Measurements from ENCODE around the gene DNAJC17. TPM values are rescaled to one million over a fixed set of nuclear protein-coding genes. Genes with fewer than 3 reads are reported as not detected.
A peak's percentile ranks its signal among the peaks of the same experiment; 100 is the strongest.

The DNAJC17 gene
- total and polyA plus RNA-seq, 4 donors = 12.8 to 47.4 (median 31.0) TPM

- Histone ChIP-seq H3K27ac (ENCODE audit: low read depth, low read length) (peak within 1 kb of the TSS; percentile 61), H3K27me3 (ENCODE audit: control insufficient read depth, insufficient read depth, low read length) (no peaks in the 10 kb centered on the region), H3K4me1 (ENCODE audit: control insufficient read depth, insufficient read depth, low read length) (peaks cover 44% of the 10 kb centered on the region), H3K9me3 (ENCODE audit: control insufficient read depth, insufficient read depth, low read length) (no peaks in the 10 kb centered on the region), H3K36me3 (ENCODE audit: control insufficient read depth, insufficient read depth, low read length) (peaks cover 28% of the 10 kb centered on the region), H3K4me3 (ENCODE audit: low read depth, low read length) (peak within 1 kb of the TSS; percentile 61)
- peak in 2 of 6 donors; percentile 78 to 80 for DNase-seq (ENCODE audit: low read depth in 4 of 6, low spot score in 6 of 6)
- 1% methylated on average over 74 of the region's 75 CpGs for WGBS (ENCODE audit: insufficient coverage)
Measured at GRCh38 chr15:40763801-40764628, 43.3 kb downstream of the DNAJC17 start, which contains the start of gene GCHFR. TSS of gene GCHFR (plus strand) at chr15:40764068. CDS start at chr15:40764181, 113 bp downstream.

GRCh38 chr15:40762919-40763800 lies 44.1 kb downstream of the DNAJC17 start:
- WGBS (ENCODE audit: insufficient coverage) = 11% methylated on average over 42 of the region's 55 CpGs
- Histone ChIP-seq H3K27me3 (ENCODE audit: control insufficient read depth, insufficient read depth, low read length) (no peaks in the 10 kb centered on the region), H3K9me3 (ENCODE audit: control insufficient read depth, insufficient read depth, low read length) (no peaks in the 10 kb centered on the region), H3K4me3 (ENCODE audit: low read depth, low read length) (peak overlapping the region; percentile 61), H3K36me3 (ENCODE audit: control insufficient read depth, insufficient read depth, low read length) (peaks cover 19% of the 10 kb centered on the region), H3K4me1 (ENCODE audit: control insufficient read depth, insufficient read depth, low read length) (peaks cover 38% of the 10 kb centered on the region), H3K27ac (ENCODE audit: low read depth, low read length) (peak overlapping the region; percentile 42)
- peak in 3 of 6 donors; percentile 35 to 82 (median 79) for DNase-seq (ENCODE audit: low read depth in 4 of 6, low spot score in 6 of 6)

- H3K4me1 ChIP-seq (ENCODE audit: control insufficient read depth, insufficient read depth, low read length) = peaks cover 29% of the 10 kb centered on the region
- no peaks in the 10 kb centered on the region for H3K9me3 ChIP-seq (ENCODE audit: control insufficient read depth, insufficient read depth, low read length)
- no peak overlapping the region for H3K27ac ChIP-seq (ENCODE audit: low read depth, low read length)
- no peak overlapping the region for H3K4me3 ChIP-seq (ENCODE audit: low read depth, low read length)
- no peaks in the 10 kb centered on the region for H3K36me3 ChIP-seq (ENCODE audit: control insufficient read depth, insufficient read depth, low read length)
- no peak for DNase-seq (ENCODE audit: low read depth in 4 of 6, low spot score in 6 of 6)
- no peaks in the 10 kb centered on the region for H3K27me3 ChIP-seq (ENCODE audit: control insufficient read depth, insufficient read depth, low read length)
- WGBS (ENCODE audit: insufficient coverage) = 98% methylated on average over 5 of the region's 5 CpGs
Measured at GRCh38 chr15:40759961-40760360, 47.3 kb downstream of the DNAJC17 start.

- Histone ChIP-seq H3K27me3 (ENCODE audit: control insufficient read depth, insufficient read depth, low read length) (no peaks in the 10 kb centered on the region), H3K4me1 (ENCODE audit: control insufficient read depth, insufficient read depth, low read length) (peaks cover 23% of the 10 kb centered on the region), H3K36me3 (ENCODE audit: control insufficient read depth, insufficient read depth, low read length) (peaks cover 4% of the 10 kb centered on the region), H3K4me3 (ENCODE audit: low read depth, low read length) (no peak overlapping the region), H3K9me3 (ENCODE audit: control insufficient read depth, insufficient read depth, low read length) (no peaks in the 10 kb centered on the region), H3K27ac (ENCODE audit: low read depth, low read length) (no peak overlapping the region)
- 0% methylated on average over 1 of the region's 6 CpGs for WGBS (ENCODE audit: insufficient coverage)
- peak in 1 of 6 donors; percentile 8 for DNase-seq (ENCODE audit: low read depth in 4 of 6, low spot score in 6 of 6)
Measured at GRCh38 chr15:40756938-40757337, 50.3 kb downstream of the DNAJC17 start.

GRCh38 chr15:40755812-40756208 lies 51.5 kb downstream of the DNAJC17 start:
- 83% methylated on average over 3 of the region's 10 CpGs for WGBS (ENCODE audit: insufficient coverage)
- Histone ChIP-seq H3K27me3 (ENCODE audit: control insufficient read depth, insufficient read depth, low read length) (no peaks in the 10 kb centered on the region), H3K27ac (ENCODE audit: low read depth, low read length) (peak overlapping the region; percentile 93), H3K4me3 (ENCODE audit: low read depth, low read length) (peak overlapping the region; percentile 98), H3K4me1 (ENCODE audit: control insufficient read depth, insufficient read depth, low read length) (peaks cover 23% of the 10 kb centered on the region), H3K9me3 (ENCODE audit: control insufficient read depth, insufficient read depth, low read length) (no peaks in the 10 kb centered on the region), H3K36me3 (ENCODE audit: control insufficient read depth, insufficient read depth, low read length) (peaks cover 13% of the 10 kb centered on the region)
- DNase-seq (ENCODE audit: low read depth in 4 of 6, low spot score in 6 of 6) = no peak

GRCh38 chr15:40754883-40755811 lies 52.1 kb downstream of the DNAJC17 start, which contains the start of gene RMDN3:
TSS of gene RMDN3 (minus strand) at chr15:40755254. CDS start at chr15:40754783, 471 bp downstream.
- peaks cover 15% of the 10 kb centered on the region for H3K36me3 ChIP-seq (ENCODE audit: control insufficient read depth, insufficient read depth, low read length)
- peak within 1 kb of the TSS; percentile 93 for H3K27ac ChIP-seq (ENCODE audit: low read depth, low read length)
- peak within 1 kb of the TSS; percentile 98 for H3K4me3 ChIP-seq (ENCODE audit: low read depth, low read length)
- DNase-seq (ENCODE audit: low read depth in 4 of 6, low spot score in 6 of 6) = peak; percentile 82 to 98 (median 92)
- H3K27me3 ChIP-seq (ENCODE audit: control insufficient read depth, insufficient read depth, low read length) = no peaks in the 10 kb centered on the region
- H3K9me3 ChIP-seq (ENCODE audit: control insufficient read depth, insufficient read depth, low read length) = no peaks in the 10 kb centered on the region
- WGBS (ENCODE audit: insufficient coverage) = 0% methylated on average over 49 of the region's 66 CpGs
- peaks cover 23% of the 10 kb centered on the region for H3K4me1 ChIP-seq (ENCODE audit: control insufficient read depth, insufficient read depth, low read length)

- no peak for DNase-seq (ENCODE audit: low read depth in 4 of 6, low spot score in 6 of 6)
- Histone ChIP-seq H3K27me3 (ENCODE audit: control insufficient read depth, insufficient read depth, low read length) (no peaks in the 10 kb centered on the region), H3K4me1 (ENCODE audit: control insufficient read depth, insufficient read depth, low read length) (peaks cover 23% of the 10 kb centered on the region), H3K36me3 (ENCODE audit: control insufficient read depth, insufficient read depth, low read length) (peaks cover 15% of the 10 kb centered on the region), H3K4me3 (ENCODE audit: low read depth, low read length) (peak overlapping the region; percentile 98), H3K27ac (ENCODE audit: low read depth, low read length) (peak overlapping the region; percentile 76), H3K9me3 (ENCODE audit: control insufficient read depth, insufficient read depth, low read length) (no peaks in the 10 kb centered on the region)
- 0% methylated on average over 16 of the region's 22 CpGs for WGBS (ENCODE audit: insufficient coverage)
Measured at GRCh38 chr15:40754574-40754882, 52.7 kb downstream of the DNAJC17 start.

GRCh38 chr15:40751745-40752144 lies 55.5 kb downstream of the DNAJC17 start:
- WGBS (ENCODE audit: insufficient coverage) = 95% methylated on average over 9 of the region's 12 CpGs
- no peaks in the 10 kb centered on the region for H3K27me3 ChIP-seq (ENCODE audit: control insufficient read depth, insufficient read depth, low read length)
- H3K4me3 ChIP-seq (ENCODE audit: low read depth, low read length) = no peak overlapping the region
- peaks cover 32% of the 10 kb centered on the region for H3K36me3 ChIP-seq (ENCODE audit: control insufficient read depth, insufficient read depth, low read length)
- peaks cover 23% of the 10 kb centered on the region for H3K4me1 ChIP-seq (ENCODE audit: control insufficient read depth, insufficient read depth, low read length)
- DNase-seq (ENCODE audit: low read depth in 4 of 6, low spot score in 6 of 6) = no peak
- H3K9me3 ChIP-seq (ENCODE audit: control insufficient read depth, insufficient read depth, low read length) = no peaks in the 10 kb centered on the region
- no peak overlapping the region for H3K27ac ChIP-seq (ENCODE audit: low read depth, low read length)

GRCh38 chr15:40750885-40751284 lies 56.4 kb downstream of the DNAJC17 start:
- H3K36me3 ChIP-seq (ENCODE audit: control insufficient read depth, insufficient read depth, low read length) = peaks cover 34% of the 10 kb centered on the region
- peaks cover 21% of the 10 kb centered on the region for H3K4me1 ChIP-seq (ENCODE audit: control insufficient read depth, insufficient read depth, low read length)
- H3K9me3 ChIP-seq (ENCODE audit: control insufficient read depth, insufficient read depth, low read length) = no peaks in the 10 kb centered on the region
- WGBS (ENCODE audit: insufficient coverage) = 100% methylated on average over 2 of the region's 4 CpGs
- H3K4me3 ChIP-seq (ENCODE audit: low read depth, low read length) = no peak overlapping the region
- DNase-seq (ENCODE audit: low read depth in 4 of 6, low spot score in 6 of 6) = no peak
- no peak overlapping the region for H3K27ac ChIP-seq (ENCODE audit: low read depth, low read length)
- H3K27me3 ChIP-seq (ENCODE audit: control insufficient read depth, insufficient read depth, low read length) = no peaks in the 10 kb centered on the region
